A549 (cell line): ENCODE measurements around the gene SETD1B. TPM values are rescaled to one million over a fixed set of nuclear protein-coding genes. Genes with fewer than 3 reads are reported as not detected.
A peak's percentile ranks its signal among the peaks of the same experiment; 100 is the strongest.

ENCODE experiments used
- ATAC-seq, 2 experiments: fragments of 200-7000 bp in 1 of 2; fragments of >200 bp in 1 of 2; cut with Nextera tagmentation in 1 of 2; cut with Tn5 transposase in 1 of 2; 3 replicates each; pipeline versions ENCODE4 v1.8.0 to v1.9.1; 2018 to 2020; ENCODE audit warnings: mild to moderate bottlenecking in 1 of 2, moderate library complexity in 1 of 2
- CTCF ChIA-PET: fragments of 300-600 bp; sonication (Branson Sonifier 250); formaldehyde crosslinking; extraction: SDS; loops from one replicate; lab custom pipeline; 2021; ENCODE audit warnings: antibody characterized with exemption, inconsistent platforms; lab: Yijun Ruan, JAX
- POLR2A ChIA-PET: fragments of 350-600 bp; formaldehyde crosslinking; extraction: SDS; loops from one replicate; lab custom pipeline; 2021; ENCODE audit warnings: antibody characterized with exemption, inconsistent platforms; lab: Yijun Ruan, JAX
- DNase-seq, 2 experiments: peaks; one replicate each; pipeline versions ENCODE4 v3.0.0 to v3.0.0-alpha.2; 2011 to 2016; ENCODE audit warnings: low read depth in 1 of 2, low spot score in 1 of 2
- FAIRE-seq: peaks from 2 replicates; lab custom pipeline; 2011; peaks lifted over from hg19 to GRCh38; lab: Jason Lieb, UNC
- H3K27ac ChIP-seq, 2 experiments: fragments of >200 bp; sonication (Bioruptor Twin); formaldehyde crosslinking; 3 replicates each; pipeline ENCODE4 v1.5.1; 2016 to 2017
- H3K4me1 ChIP-seq: fragments of >200 bp; sonication (Bioruptor Twin); formaldehyde crosslinking; 3 replicates; pipeline ENCODE4 v1.6.1; 2016
- H3K4me2 ChIP-seq: fragments of >200 bp; sonication (Bioruptor Twin); formaldehyde crosslinking; 3 replicates; pipeline ENCODE4 v1.6.1; 2016
- H3K4me3 ChIP-seq: fragments of >200 bp; sonication (Bioruptor Twin); formaldehyde crosslinking; 3 replicates; pipeline ENCODE4 v1.5.1; 2016
- H3K9me3 ChIP-seq: fragments of >200 bp; sonication (Bioruptor Twin); formaldehyde crosslinking; 3 replicates; pipeline ENCODE4 v1.6.1; 2016
- EP300 ChIP-seq, 2 experiments: fragments of >200 bp; sonication (Bioruptor Twin); formaldehyde crosslinking; IDR thresholded peaks; 2 replicates in 1 of 2; 3 replicates in 1 of 2; pipeline ENCODE4 v1.6.1; 2016 to 2017
- FOSB ChIP-seq: fragments of 250-450 bp; sonication (Bioruptor Pico); IDR thresholded peaks from 2 replicates; pipeline ENCODE4 v1.5.0; 2020; ENCODE audit warnings: mild to moderate bottlenecking, moderate library complexity
- JUN ChIP-seq, 2 experiments: fragments of >200 bp; sonication (Bioruptor Twin); formaldehyde crosslinking; IDR thresholded peaks; 2 replicates in 1 of 2; 3 replicates in 1 of 2; pipeline ENCODE4 v1.6.1; 2016 to 2017
- JUNB ChIP-seq: fragments of >200 bp; sonication (Bioruptor Twin); formaldehyde crosslinking; IDR thresholded peaks from 2 replicates; pipeline ENCODE4 v1.6.1; 2016
- KDM1A ChIP-seq: fragments of 200-600 bp; sonication (generic); IDR thresholded peaks from 2 replicates; pipeline ENCODE4 v1.6.1; 2016; ENCODE audit warnings: low read depth, mild to moderate bottlenecking
- MAX ChIP-seq: IDR thresholded peaks from 2 replicates; pipeline ENCODE4 v1.6.1; 2012
- NR3C1 ChIP-seq: fragments of >200 bp; sonication (Bioruptor Twin); formaldehyde crosslinking; IDR thresholded peaks from 3 replicates; pipeline ENCODE4 v1.6.1; 2017
- POLR2A ChIP-seq: IDR thresholded peaks from 2 replicates; pipeline ENCODE4 v1.6.1; 2012; ENCODE audit warnings: mild to moderate bottlenecking, low read length
- POLR2AphosphoS2 ChIP-seq: conservative IDR thresholded peaks from 2 replicates; pipeline ENCODE4 v1.6.1; 2012; ENCODE audit warnings: low read length, improper control_type of control experiment, inconsistent platforms
- RAD21 ChIP-seq, 2 experiments: fragments of >200 bp in 1 of 2; sonication (Bioruptor Twin) in 1 of 2; formaldehyde crosslinking in 1 of 2; IDR thresholded peaks in 1 of 2; conservative IDR thresholded peaks in 1 of 2; 2 replicates in 1 of 2; 3 replicates in 1 of 2; pipeline ENCODE4 v1.6.1; 2012 to 2018; ENCODE audit warnings: inconsistent platforms in 1 of 2
- RARB ChIP-seq: fragments of 250-450 bp; sonication (Bioruptor Pico); IDR thresholded peaks from 2 replicates; pipeline ENCODE4 v1.8.0; 2021; ENCODE audit warnings: mild to moderate bottlenecking, moderate library complexity
- REST ChIP-seq: fragments of 200-600 bp; sonication (generic); IDR thresholded peaks from 2 replicates; pipeline ENCODE4 v1.6.1; 2016; ENCODE audit warnings: antibody characterized with exemption, mild to moderate bottlenecking, moderate library complexity
- SMC3 ChIP-seq: fragments of >200 bp; sonication (Bioruptor Twin); formaldehyde crosslinking; IDR thresholded peaks from 3 replicates; pipeline ENCODE4 v1.6.1; 2018; ENCODE audit warnings: inconsistent platforms
- TFCP2L1 ChIP-seq: fragments of 250-450 bp; sonication (Bioruptor Pico); IDR thresholded peaks from 2 replicates; pipeline ENCODE4 v1.5.0; 2021; ENCODE audit warnings: mild to moderate bottlenecking
- TP53 ChIP-seq: fragments of 250-450 bp; sonication (Bioruptor Pico); IDR thresholded peaks from 2 replicates; pipeline ENCODE4 v1.5.0; 2021; ENCODE audit warnings: mild to moderate bottlenecking, moderate library complexity
- WGBS: methylation state at CpG from one replicate; pipeline ENCODE4 v1.1.6; 2017; ENCODE audit errors: missing lambda C conversion rate; 5-methylcytosine and 5-hydroxymethylcytosine counted together
- polyA plus RNA-seq, 4 experiments: library from polyadenylated mRNA; depleted of rRNA in 3 of 4; stranded (reverse); fragments of >200 nt; fragmentation: RNase III in 1 of 4; extraction: RNeasy Plus Mini Kit Qiagen cat#74134 plus additional on column Dnase treatment in 1 of 4; gene quantifications; 2 replicates in 3 of 4; 3 replicates in 1 of 4; pipeline ENCODE4 v1.2.3, GENCODE V29; 2011 to 2017
- TF ChIP-seq, protein P1 (sequence below): IDR thresholded peaks from 2 replicates; pipeline ENCODE4 v1.6.1; 2012
- TF ChIP-seq, protein P2 (sequence below): fragments of 250-450 bp; sonication (Bioruptor Pico); IDR thresholded peaks from 2 replicates; pipeline ENCODE4 v1.5.0; 2020; ENCODE audit warnings: low read depth, mild to moderate bottlenecking, moderate library complexity

Gene SETD1B
- polyA plus RNA-seq, 2 of the 4 experiments (the other 2 are of a cell fraction) = 1.1 to 8.6 TPM

GRCh38 chr12:121826318-121827150 is 22.7 kb downstream of the SETD1B start (continued):
- TF ChIP-seq REST (no peak), JUN (IDR thresholded peaks at IDR 0.05) (no peak), POLR2A (no peak), TFCP2L1 (CRISPR knock-in tag) (no peak)
- TF ChIP-seq, protein P1, sequence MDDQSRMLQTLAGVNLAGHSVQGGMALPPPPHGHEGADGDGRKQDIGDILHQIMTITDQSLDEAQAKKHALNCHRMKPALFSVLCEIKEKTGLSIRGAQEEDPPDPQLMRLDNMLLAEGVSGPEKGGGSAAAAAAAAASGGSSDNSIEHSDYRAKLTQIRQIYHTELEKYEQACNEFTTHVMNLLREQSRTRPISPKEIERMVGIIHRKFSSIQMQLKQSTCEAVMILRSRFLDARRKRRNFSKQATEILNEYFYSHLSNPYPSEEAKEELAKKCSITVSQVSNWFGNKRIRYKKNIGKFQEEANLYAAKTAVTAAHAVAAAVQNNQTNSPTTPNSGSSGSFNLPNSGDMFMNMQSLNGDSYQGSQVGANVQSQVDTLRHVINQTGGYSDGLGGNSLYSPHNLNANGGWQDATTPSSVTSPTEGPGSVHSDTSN = no peak
- TF ChIP-seq, all 56 proteins: peak for 0

- ATAC-seq = peak in 1 of 2 experiments; percentile 52; a peak in 3 of 6 replicates
- CTCF ChIA-PET = interaction anchor here (1.1 to 72.2 kb wide), 5 partner anchors 10 to 61 kb away, joined by 3 to 2657 read pairs (median 9); partner anchors contain the start of genes PSMD9, RHOF and SETD1B
- POLR2A ChIA-PET = no interaction called here
- H3K4me3 ChIP-seq = no peak overlapping the region
- H3K27ac ChIP-seq = no peak overlapping the region
- DNase-seq = no peak
- H3K9me3 ChIP-seq = no peaks in the 10 kb centered on the region
- H3K4me2 ChIP-seq = no peak overlapping the region
- WGBS = 90% methylated on average over 48 of the region's 48 CpGs
- no peak for FAIRE-seq
- H3K4me1 ChIP-seq = no peaks in the 10 kb centered on the region
- no peak for TF ChIP-seq POLR2A
- TF ChIP-seq FOSB (CRISPR knock-in tag) = no peak
- TF ChIP-seq, protein P2, sequence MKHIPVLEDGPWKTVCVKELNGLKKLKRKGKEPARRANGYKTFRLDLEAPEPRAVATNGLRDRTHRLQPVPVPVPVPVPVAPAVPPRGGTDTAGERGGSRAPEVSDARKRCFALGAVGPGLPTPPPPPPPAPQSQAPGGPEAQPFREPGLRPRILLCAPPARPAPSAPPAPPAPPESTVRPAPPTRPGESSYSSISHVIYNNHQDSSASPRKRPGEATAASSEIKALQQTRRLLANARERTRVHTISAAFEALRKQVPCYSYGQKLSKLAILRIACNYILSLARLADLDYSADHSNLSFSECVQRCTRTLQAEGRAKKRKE (CRISPR knock-in tag) = no peak
- no peak for TF ChIP-seq REST
- TF ChIP-seq KDM1A = no peak
- no peak for TF ChIP-seq EP300 (IDR thresholded peaks at IDR 0.05)
- no peak for TF ChIP-seq NR3C1
- no peak for TF ChIP-seq JUNB
- TF ChIP-seq RARB (CRISPR knock-in tag) = no peak
- no peak for TF ChIP-seq POLR2AphosphoS2
- TF ChIP-seq RAD21 (conservative IDR thresholded peaks at IDR 0.05 in 1 of 2, IDR thresholded peaks at IDR 0.05 in 1 of 2) = no peak
- no peak for TF ChIP-seq TP53 (CRISPR knock-in tag)
- TF ChIP-seq SMC3 = no peak
- TF ChIP-seq MAX = no peak
- TF ChIP-seq, all 56 proteins: peak for 0
Measured at GRCh38 chr12:121827351-121828099, 23.7 kb downstream of the SETD1B start.
